Urinary bladder (tissue), 4 donors: ENCODE results near the gene TFAP2B. TPM values are rescaled to one million over a fixed set of nuclear protein-coding genes. Genes with fewer than 3 reads are reported as not detected.
A peak's percentile ranks its signal among the peaks of the same experiment; 100 is the strongest.

Source experiments
- DNase-seq: peaks from one replicate; pipeline ENCODE4 v3.0.0-alpha.2; 2015; ENCODE audit errors: extremely low spot score
- H3K27ac ChIP-seq: one replicate; pipeline ENCODE4 v1.5.1; 2013; ENCODE audit warnings: low read depth, mild to moderate bottlenecking, moderate library complexity
- H3K36me3 ChIP-seq: one replicate; pipeline ENCODE4 v1.6.1; 2013; ENCODE audit warnings: mild to moderate bottlenecking, moderate library complexity; ENCODE audit not compliant: insufficient read depth
- H3K4me1 ChIP-seq: one replicate; pipeline ENCODE4 v1.6.1; 2013; ENCODE audit warnings: mild to moderate bottlenecking, moderate library complexity; ENCODE audit not compliant: insufficient read depth
- H3K4me3 ChIP-seq: one replicate; pipeline ENCODE4 v1.5.1; 2013; ENCODE audit warnings: low read depth, low read length
- WGBS: extraction: QIAGEN DNeasy Blood & Tissue Kit; methylation state at CpG from one replicate; pipeline ENCODE4 v1.1.7; 2013; 5-methylcytosine and 5-hydroxymethylcytosine counted together
- polyA plus RNA-seq: library from polyadenylated mRNA; stranded (reverse); fragments of 200-250 nt; gene quantifications from one replicate; pipeline ENCODE4 v1.2.3, GENCODE V29; 2013
- total RNA-seq: library from RNA; depleted of rRNA; stranded (reverse); fragments of >200 nt; gene quantifications from one replicate; pipeline ENCODE4 v1.2.3, GENCODE V29; 2014
- donor health status: healthy with polysubstance abuse.
- donor health status: healthy.

The TFAP2B gene
- total and polyA plus RNA-seq, 2 donors, result 0.20 to 0.48 TPM

GRCh38 chr6:50819466-50819903 is 814 bp downstream of the TFAP2B start:
- Histone ChIP-seq H3K4me3 (peak overlapping the region; percentile 5), H3K36me3 (no peaks in the 10 kb centered on the region), H3K4me1 (no peaks in the 10 kb centered on the region), H3K27ac (no peak overlapping the region)
- WGBS, result 1% methylated on average over 45 of the region's 45 CpGs
- DNase-seq, result no peak

- Histone ChIP-seq H3K27ac (no peak overlapping the region), H3K36me3 (no peaks in the 10 kb centered on the region), H3K4me3 (no peak overlapping the region), H3K4me1 (no peaks in the 10 kb centered on the region)
- WGBS, result 2% methylated on average over 58 of the region's 58 CpGs
- DNase-seq, result no peak
Measured at GRCh38 chr6:50819904-50820868, 1.5 kb downstream of the TFAP2B start.

- Histone ChIP-seq H3K36me3 (no peaks in the 10 kb centered on the region), H3K4me3 (no peak overlapping the region), H3K27ac (no peak overlapping the region), H3K4me1 (no peaks in the 10 kb centered on the region)
- WGBS, result 10% methylated on average over 5 of the region's 5 CpGs
- no peak for DNase-seq
Measured at GRCh38 chr6:50820869-50821264, 2.2 kb downstream of the TFAP2B start.

GRCh38 chr6:50821441-50822077 is 2.9 kb downstream of the TFAP2B start:
- 3% methylated on average over 20 of the region's 20 CpGs for WGBS
- Histone ChIP-seq H3K4me3 (no peak overlapping the region), H3K4me1 (no peaks in the 10 kb centered on the region), H3K27ac (no peak overlapping the region), H3K36me3 (no peaks in the 10 kb centered on the region)
- DNase-seq, result no peak

- no peak overlapping the region for H3K27ac ChIP-seq
Measured at GRCh38 chr6:50822078-50822476, 3.4 kb downstream of the TFAP2B start.

GRCh38 chr6:50823094-50823920 is 4.6 kb downstream of the TFAP2B start:
- DNase-seq, result no peak
- Histone ChIP-seq H3K27ac (no peak overlapping the region), H3K4me3 (no peak overlapping the region), H3K36me3 (no peaks in the 10 kb centered on the region), H3K4me1 (no peaks in the 10 kb centered on the region)
- 2% methylated on average over 46 of the region's 46 CpGs for WGBS

More at GRCh38 chr6:50822078-50822476, 3.4 kb downstream of the TFAP2B start:
- Histone ChIP-seq H3K36me3 (no peaks in the 10 kb centered on the region), H3K4me1 (no peaks in the 10 kb centered on the region), H3K4me3 (no peak overlapping the region)
- no peak for DNase-seq
- 2% methylated on average over 6 of the region's 6 CpGs for WGBS

- Histone ChIP-seq H3K36me3 (no peaks in the 10 kb centered on the region), H3K4me3 (no peak overlapping the region), H3K27ac (no peak overlapping the region), H3K4me1 (no peaks in the 10 kb centered on the region)
- no peak for DNase-seq
- 7% methylated on average over 2 of the region's 2 CpGs for WGBS
Measured at GRCh38 chr6:50824552-50824951, 5.9 kb downstream of the TFAP2B start.

- H3K4me3 ChIP-seq, result no peak overlapping the region
- 5% methylated on average over 16 of the region's 16 CpGs for WGBS
Measured at GRCh38 chr6:50825375-50826036, 6.8 kb downstream of the TFAP2B start.

GRCh38 chr6:50826037-50826761 is 7.5 kb downstream of the TFAP2B start:
- no peak for DNase-seq
- WGBS, result 6% methylated on average over 19 of the region's 19 CpGs
- no peak overlapping the region for H3K27ac ChIP-seq

More at GRCh38 chr6:50825375-50826036, 6.8 kb downstream of the TFAP2B start:
- DNase-seq, result no peak
- H3K27ac ChIP-seq, result no peak overlapping the region
- H3K36me3 ChIP-seq, result no peaks in the 10 kb centered on the region
- no peaks in the 10 kb centered on the region for H3K4me1 ChIP-seq

GRCh38 chr6:50826803-50827202 is 8.1 kb downstream of the TFAP2B start:
- Histone ChIP-seq H3K36me3 (no peaks in the 10 kb centered on the region), H3K27ac (no peak overlapping the region), H3K4me3 (no peak overlapping the region), H3K4me1 (no peaks in the 10 kb centered on the region)
- WGBS, result 4% methylated on average over 15 of the region's 15 CpGs
- no peak for DNase-seq

More at GRCh38 chr6:50826037-50826761, 7.5 kb downstream of the TFAP2B start:
- Histone ChIP-seq H3K4me3 (no peak overlapping the region), H3K36me3 (no peaks in the 10 kb centered on the region), H3K4me1 (no peaks in the 10 kb centered on the region)

GRCh38 chr6:50829049-50829448 is 10.4 kb downstream of the TFAP2B start:
- 26% methylated on average over 2 of the region's 2 CpGs for WGBS
- Histone ChIP-seq H3K27ac (no peak overlapping the region), H3K36me3 (no peaks in the 10 kb centered on the region), H3K4me1 (no peaks in the 10 kb centered on the region), H3K4me3 (no peak overlapping the region)
- DNase-seq, result no peak

- H3K4me3 ChIP-seq, result no peak overlapping the region
- DNase-seq, result no peak
- H3K36me3 ChIP-seq, result no peaks in the 10 kb centered on the region
- no peak overlapping the region for H3K27ac ChIP-seq
- WGBS, result under 1% methylated on average over 3 of the region's 3 CpGs
- H3K4me1 ChIP-seq, result no peaks in the 10 kb centered on the region
Measured at GRCh38 chr6:50829898-50830444, 11.3 kb downstream of the TFAP2B start.
